Glutamatergic neuron (in vitro differentiated cells): Measurements from ENCODE around the gene C1QTNF4. TPM values are rescaled to one million over a fixed set of nuclear protein-coding genes. Genes with fewer than 3 reads are reported as not detected.

Experiments
- DNase-seq: peaks from one replicate; pipeline ENCODE4 v3.0.0; 2022
- H3K27ac Mint-ChIP-seq: one replicate; pipeline ENCODE4 v1.8.0; 2020; ENCODE audit warnings: mild to moderate bottlenecking, mixed read lengths, inconsistent platforms; ENCODE audit not compliant: unreplicated experiment
- H3K27me3 Mint-ChIP-seq: one replicate; pipeline ENCODE4 v1.8.0; 2020; ENCODE audit warnings: mild to moderate bottlenecking, moderate library complexity, mixed read lengths, inconsistent platforms; ENCODE audit not compliant: unreplicated experiment
- H3K36me3 Mint-ChIP-seq: one replicate; pipeline ENCODE4 v1.8.0; 2020; ENCODE audit warnings: mild to moderate bottlenecking, mixed read lengths, inconsistent platforms; ENCODE audit not compliant: unreplicated experiment
- H3K4me1 Mint-ChIP-seq: one replicate; pipeline ENCODE4 v1.8.0; 2020; ENCODE audit warnings: mild to moderate bottlenecking, low read depth, mixed read lengths, inconsistent platforms; ENCODE audit not compliant: unreplicated experiment
- H3K4me3 Mint-ChIP-seq: one replicate; pipeline ENCODE4 v1.8.0; 2020; ENCODE audit warnings: mild to moderate bottlenecking, mixed read lengths, inconsistent platforms; ENCODE audit not compliant: unreplicated experiment
- H3K9me3 Mint-ChIP-seq: one replicate; pipeline ENCODE4 v1.8.0; 2020; ENCODE audit warnings: mild to moderate bottlenecking, moderate library complexity, mixed read lengths, inconsistent platforms; ENCODE audit not compliant: unreplicated experiment
- total RNA-seq: library from RNA; stranded (reverse); fragmentation: NEBNext Ultra II Directional; extraction: Animal tissue kit (Norgen Biotek cat#: 25700); gene quantifications from one replicate; pipeline ENCODE4 v1.2.1, GENCODE V29; 2021; ENCODE audit not compliant: unreplicated experiment
- TF ChIP-seq, protein P1 (sequence below): fragments of 200-600 bp; sonication (generic); IDR thresholded peaks from one replicate; pipeline ENCODE4 v1.5.0; 2021; ENCODE audit not compliant: partially characterized antibody, unreplicated experiment

C1QTNF4 gene
- total RNA-seq, 1 donor from 2014 or later: 7.0 TPM

DNA sequence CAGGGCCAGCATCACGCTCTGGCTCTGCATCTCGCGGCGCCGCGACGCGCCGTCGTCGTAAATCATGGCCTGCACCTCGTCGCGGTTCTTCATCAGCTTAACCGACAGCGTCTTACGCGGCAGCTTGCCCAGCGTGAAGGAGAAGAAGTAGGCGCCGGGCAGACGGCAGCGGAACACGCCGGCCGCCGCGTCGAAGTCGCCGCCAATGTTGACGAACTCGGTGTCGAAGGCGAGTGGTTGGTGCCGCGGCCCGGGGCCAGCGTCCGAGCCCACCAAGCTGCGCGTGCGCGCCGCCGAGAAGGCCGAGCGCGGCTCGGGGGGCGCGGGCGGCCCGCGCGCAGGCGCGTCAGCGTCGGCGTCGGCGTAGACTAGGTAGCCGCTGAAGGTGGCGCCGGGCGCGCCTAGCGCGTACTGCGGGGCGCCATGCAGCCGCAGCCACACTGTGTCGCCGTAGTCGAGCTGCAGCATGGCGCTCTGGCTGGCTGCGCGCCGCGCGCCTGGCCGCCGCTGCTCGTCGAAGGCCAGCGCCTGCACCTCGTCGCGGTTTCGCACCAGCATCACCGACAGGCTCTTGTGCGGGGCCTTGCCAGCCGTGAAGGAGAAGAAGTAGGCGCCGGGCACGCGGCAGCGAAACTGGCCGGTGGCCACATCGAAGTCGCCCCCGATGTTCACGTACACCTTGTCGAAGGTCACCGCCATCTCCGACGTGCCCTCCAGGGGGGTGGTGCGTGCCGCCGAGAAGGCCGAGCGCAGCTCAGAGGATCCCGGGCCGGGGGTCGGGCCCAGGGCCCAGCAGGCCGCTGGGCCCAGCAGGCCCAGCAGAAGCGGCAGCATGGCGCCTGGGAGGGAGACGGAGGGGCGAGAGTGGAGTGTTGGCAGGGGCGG, 4.0 kb downstream of the C1QTNF4 start:
- Mint-ChIP-seq H3K27me3 (peaks cover 23% of the 10 kb centered on the region), H3K4me3 (peak overlapping the region; percentile 25), H3K4me1 (peaks cover 7% of the 10 kb centered on the region), H3K9me3 (peaks cover 2% of the 10 kb centered on the region), H3K36me3 (no peaks in the 10 kb centered on the region), H3K27ac (no peak overlapping the region)
- TF ChIP-seq, protein P1, sequence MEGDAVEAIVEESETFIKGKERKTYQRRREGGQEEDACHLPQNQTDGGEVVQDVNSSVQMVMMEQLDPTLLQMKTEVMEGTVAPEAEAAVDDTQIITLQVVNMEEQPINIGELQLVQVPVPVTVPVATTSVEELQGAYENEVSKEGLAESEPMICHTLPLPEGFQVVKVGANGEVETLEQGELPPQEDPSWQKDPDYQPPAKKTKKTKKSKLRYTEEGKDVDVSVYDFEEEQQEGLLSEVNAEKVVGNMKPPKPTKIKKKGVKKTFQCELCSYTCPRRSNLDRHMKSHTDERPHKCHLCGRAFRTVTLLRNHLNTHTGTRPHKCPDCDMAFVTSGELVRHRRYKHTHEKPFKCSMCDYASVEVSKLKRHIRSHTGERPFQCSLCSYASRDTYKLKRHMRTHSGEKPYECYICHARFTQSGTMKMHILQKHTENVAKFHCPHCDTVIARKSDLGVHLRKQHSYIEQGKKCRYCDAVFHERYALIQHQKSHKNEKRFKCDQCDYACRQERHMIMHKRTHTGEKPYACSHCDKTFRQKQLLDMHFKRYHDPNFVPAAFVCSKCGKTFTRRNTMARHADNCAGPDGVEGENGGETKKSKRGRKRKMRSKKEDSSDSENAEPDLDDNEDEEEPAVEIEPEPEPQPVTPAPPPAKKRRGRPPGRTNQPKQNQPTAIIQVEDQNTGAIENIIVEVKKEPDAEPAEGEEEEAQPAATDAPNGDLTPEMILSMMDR: no peak
- peak; percentile 46 for DNase-seq

DNA sequence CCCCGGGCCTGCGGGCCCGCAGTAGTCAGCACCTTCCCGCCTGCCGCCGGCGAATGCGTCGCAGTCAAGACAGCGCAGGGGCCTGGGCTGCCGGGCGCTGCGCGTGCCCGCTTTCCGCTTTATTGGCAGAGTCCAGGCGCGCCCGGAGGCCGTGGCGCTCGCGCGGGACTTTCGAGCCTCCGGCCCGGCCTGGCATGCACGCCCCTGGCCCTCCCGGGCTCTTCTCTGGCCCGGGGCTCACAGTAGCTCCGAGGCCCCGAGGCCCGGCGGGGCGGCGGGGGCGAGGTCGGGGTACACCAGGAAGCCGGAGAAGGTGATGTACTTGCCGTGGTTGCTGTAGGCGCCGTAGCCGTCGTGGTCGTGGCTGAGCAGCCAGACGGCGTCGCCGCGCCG, 4.6 kb downstream of the C1QTNF4 start:
- Mint-ChIP-seq H3K27me3 (peaks cover 21% of the 10 kb centered on the region), H3K4me1 (peaks cover 5% of the 10 kb centered on the region), H3K36me3 (no peaks in the 10 kb centered on the region), H3K9me3 (peaks cover 4% of the 10 kb centered on the region), H3K4me3 (peak overlapping the region; percentile 25), H3K27ac (no peak overlapping the region)
- TF ChIP-seq, protein P1: no peak
- no peak for DNase-seq

DNA sequence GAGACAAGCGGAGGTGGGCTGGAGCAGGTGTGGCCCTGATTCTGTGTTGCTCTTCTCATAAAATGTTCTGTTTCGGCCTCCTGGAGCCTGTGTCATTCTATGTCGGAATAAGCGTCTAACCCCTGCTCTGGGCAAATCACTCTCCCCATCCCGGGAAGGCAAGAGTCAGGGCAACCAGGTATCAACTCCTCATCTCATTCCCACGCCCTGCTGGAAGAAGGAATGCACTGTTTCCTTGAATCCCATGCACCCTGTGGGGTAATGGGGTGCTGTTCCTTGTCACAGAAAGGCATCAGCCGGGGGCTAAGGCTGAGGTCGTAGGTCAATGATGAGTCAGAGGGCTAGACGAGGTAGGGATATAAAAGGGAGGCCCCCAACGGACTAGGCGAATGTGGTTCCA, 5.1 kb downstream of the C1QTNF4 start:
- peaks cover 2% of the 10 kb centered on the region for H3K4me1 Mint-ChIP-seq
- H3K9me3 Mint-ChIP-seq: peaks cover 4% of the 10 kb centered on the region
- no peaks in the 10 kb centered on the region for H3K36me3 Mint-ChIP-seq
- peaks cover 22% of the 10 kb centered on the region for H3K27me3 Mint-ChIP-seq
- H3K27ac Mint-ChIP-seq: no peak overlapping the region
- TF ChIP-seq, protein P1: no peak
- no peak overlapping the region for H3K4me3 Mint-ChIP-seq
- DNase-seq: no peak

DNA sequence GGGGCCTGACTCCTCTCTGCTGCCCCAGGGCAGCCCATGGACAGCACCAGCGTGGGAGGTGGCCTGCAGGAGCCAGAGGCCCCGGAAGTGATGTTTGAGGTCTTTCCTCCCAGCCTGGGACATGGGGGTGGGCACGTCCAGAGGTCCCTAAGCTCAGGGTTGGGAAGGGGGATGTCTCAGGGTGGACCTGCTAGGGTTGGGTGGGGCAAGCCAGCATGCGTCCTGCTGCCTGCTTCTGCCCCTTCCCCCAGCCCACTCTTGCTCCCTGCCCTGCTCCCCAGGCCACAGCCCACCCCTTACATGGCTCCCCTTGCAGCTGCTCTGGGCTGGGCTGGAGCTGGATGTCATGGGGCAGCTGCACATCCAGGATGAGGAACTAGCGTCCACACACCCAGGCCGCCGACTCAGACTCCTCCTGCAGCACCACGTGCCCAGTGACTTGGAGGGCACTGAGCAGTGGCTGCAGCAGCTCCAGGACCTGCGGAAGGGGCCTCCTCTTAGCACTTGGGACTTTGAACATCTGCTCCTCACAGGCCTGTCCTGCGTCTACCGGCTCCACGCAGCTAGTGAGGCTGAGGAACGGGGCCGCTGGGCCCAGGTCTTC, 6.4 kb downstream of the C1QTNF4 start:
- DNase-seq: no peak
- TF ChIP-seq, protein P1: no peak
- H3K27me3 Mint-ChIP-seq: peaks cover 16% of the 10 kb centered on the region
- peaks cover 4% of the 10 kb centered on the region for H3K9me3 Mint-ChIP-seq
- H3K4me1 Mint-ChIP-seq: peaks cover 2% of the 10 kb centered on the region
- H3K36me3 Mint-ChIP-seq: peaks cover 5% of the 10 kb centered on the region
- no peak overlapping the region for H3K4me3 Mint-ChIP-seq
- H3K27ac Mint-ChIP-seq: no peak overlapping the region

DNA sequence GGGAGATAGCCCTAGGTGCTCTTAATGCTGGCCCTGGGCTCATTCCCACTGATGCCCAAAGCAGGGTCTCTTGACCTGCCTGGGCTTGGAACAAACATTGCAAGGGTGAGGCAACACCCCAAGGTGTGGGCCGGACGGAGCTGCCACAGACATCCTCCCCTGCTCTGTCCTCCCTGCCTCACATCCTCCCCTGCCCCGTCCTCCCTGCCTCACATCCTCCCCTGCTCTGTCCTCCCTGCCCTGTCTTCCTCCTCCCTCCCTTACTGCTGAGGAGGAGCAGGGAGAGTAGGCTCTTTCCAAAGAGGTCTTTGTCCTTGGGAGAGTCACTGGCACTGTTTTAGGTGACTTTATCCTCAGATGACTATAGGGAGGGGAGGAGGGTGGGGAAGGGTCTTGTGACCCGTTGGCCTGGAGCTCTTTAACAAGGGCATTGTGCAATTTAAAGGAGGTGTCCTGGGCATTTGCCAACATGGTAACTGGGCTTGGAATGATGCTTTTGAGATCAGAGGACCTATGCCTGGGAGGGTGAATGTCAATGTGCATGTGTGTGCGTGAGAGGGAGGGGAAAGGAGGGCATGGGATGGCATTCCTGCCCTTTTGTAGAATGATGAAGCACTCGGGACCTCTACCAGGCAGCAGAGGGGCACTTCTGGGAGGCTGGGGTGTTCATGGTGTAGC, 7.0 kb downstream of the C1QTNF4 start:
- peaks cover 5% of the 10 kb centered on the region for H3K36me3 Mint-ChIP-seq
- H3K27me3 Mint-ChIP-seq: peaks cover 12% of the 10 kb centered on the region
- no peak for DNase-seq
- peaks cover 2% of the 10 kb centered on the region for H3K4me1 Mint-ChIP-seq
- TF ChIP-seq, protein P1: no peak
- peaks cover 4% of the 10 kb centered on the region for H3K9me3 Mint-ChIP-seq
- H3K27ac Mint-ChIP-seq: no peak overlapping the region
- no peak overlapping the region for H3K4me3 Mint-ChIP-seq
